GM12878 (cell line): Measurements from ENCODE around the gene HAO1. TPM values are rescaled to one million over a fixed set of nuclear protein-coding genes. Genes with fewer than 3 reads are reported as not detected.

Experiments
- ATAC-seq: fragments of 200-7000 bp; cut with Tn5 transposase; 3 replicates; pipeline ENCODE4 v1.9.1; 2020; ENCODE audit warnings: mild to moderate bottlenecking, moderate library complexity
- BruUV-seq: library from RNA; stranded (reverse); fragments of 400-500 nt; replicated peaks from 2 replicates; lab custom pipeline; 2021; lab: Mats Ljungman, UMichigan
- CTCF ChIA-PET: fragments of 300-600 bp; sonication (Branson Sonifier 250); formaldehyde crosslinking; extraction: SDS; loops from one replicate; lab custom pipeline; 2021; ENCODE audit warnings: inconsistent platforms; lab: Yijun Ruan, JAX
- POLR2A ChIA-PET: fragments of 350-600 bp; formaldehyde crosslinking; extraction: SDS; loops from one replicate; lab custom pipeline; 2021; ENCODE audit warnings: inconsistent platforms; lab: Charles Lee
- RAD21 ChIA-PET: fragments of 300-600 bp; sonication (Branson Sonifier 250); formaldehyde crosslinking; loops from one replicate; lab custom pipeline; 2023; ENCODE audit warnings: antibody characterized with exemption; ENCODE audit not compliant: unreplicated experiment; lab: Charles Lee
- SMC1A ChIA-PET: fragments of 300-600 bp; sonication (Branson Sonifier 250); formaldehyde crosslinking; loops from one replicate; lab custom pipeline; 2023; ENCODE audit not compliant: unreplicated experiment, uncharacterized antibody; lab: Charles Lee
- DNase-seq: peaks from one replicate; pipeline ENCODE4 v3.0.0-alpha.2; 2011; ENCODE audit warnings: low read depth, low spot score
- FAIRE-seq: peaks from 3 replicates; lab custom pipeline; 2011; peaks lifted over from hg19 to GRCh38; lab: Jason Lieb, UNC
- H2AFZ ChIP-seq: 2 replicates; pipeline ENCODE4 v1.6.0; 2011; ENCODE audit warnings: low read depth, low read length, control low read depth; ENCODE audit not compliant: control insufficient read depth
- H3K27ac ChIP-seq: 2 replicates; pipeline ENCODE4 v1.5.1; 2011; ENCODE audit warnings: control low read depth; ENCODE audit not compliant: control insufficient read depth, insufficient read depth
- H3K27me3 ChIP-seq, 2 experiments: replicated peaks in 1 of 2; 2 replicates each; pipeline versions ENCODE4 v1.6.0 to v1.6.1; 2011; ENCODE audit warnings: low read length in 1 of 2; ENCODE audit not compliant: control insufficient read depth in 2 of 2, insufficient read depth in 2 of 2
- H3K36me3 ChIP-seq, 2 experiments: 2 replicates each; pipeline ENCODE4 v1.5.1; 2011; ENCODE audit warnings: low read length in 1 of 2; ENCODE audit not compliant: control insufficient read depth in 2 of 2, insufficient read depth in 2 of 2
- H3K4me1 ChIP-seq: 2 replicates; pipeline ENCODE4 v1.6.1; 2011; ENCODE audit warnings: mild to moderate bottlenecking, low read length, moderate library complexity, mixed read lengths; ENCODE audit not compliant: control insufficient read depth, insufficient read depth
- H3K4me2 ChIP-seq: 2 replicates; pipeline ENCODE4 v1.6.0; 2011; ENCODE audit warnings: control low read depth; ENCODE audit not compliant: control insufficient read depth, insufficient read depth
- H3K4me3 ChIP-seq: fragments of 200-600 bp; sonication (generic); 2 replicates; pipeline ENCODE4 v1.5.1; 2016
- H3K79me2 ChIP-seq: 2 replicates; pipeline ENCODE4 v1.6.0; 2011; ENCODE audit warnings: low read length; ENCODE audit not compliant: control insufficient read depth, insufficient read depth
- H3K9ac ChIP-seq: 2 replicates; pipeline ENCODE4 v1.8.0; 2011; ENCODE audit warnings: low read length, control low read depth, mixed read lengths; ENCODE audit not compliant: control insufficient read depth, insufficient read depth
- H3K9me3 ChIP-seq: replicated peaks from 3 replicates; pipeline ENCODE4 v1.5.1; 2011; ENCODE audit warnings: mild to moderate bottlenecking, low read length; ENCODE audit not compliant: control insufficient read depth, insufficient read depth
- H4K20me1 ChIP-seq: 2 replicates; pipeline ENCODE4 v1.6.0; 2011; ENCODE audit not compliant: control insufficient read depth, insufficient read depth
- ATF2 ChIP-seq: IDR thresholded peaks from 2 replicates; pipeline ENCODE4 v1.6.1; 2012; ENCODE audit warnings: low read length, inconsistent platforms
- ATF3 ChIP-seq: IDR thresholded peaks from 2 replicates; pipeline ENCODE4 v1.6.1; 2011; ENCODE audit warnings: low read depth, mild to moderate bottlenecking, low read length, moderate library complexity, borderline replicate concordance; ENCODE audit errors: extremely low read depth
- BCLAF1 ChIP-seq: fragments of 450-650 bp; IDR thresholded peaks from 2 replicates; pipeline ENCODE4 v1.6.1; 2017; ENCODE audit warnings: antibody characterized with exemption, mild to moderate bottlenecking, moderate library complexity
- HSF1 ChIP-seq: fragments of 150-350 bp; IDR thresholded peaks from 2 replicates; pipeline ENCODE4 v1.6.1; 2014; ENCODE audit warnings: mild to moderate bottlenecking, low read depth, low read length
- JUNB ChIP-seq: IDR thresholded peaks from 2 replicates; pipeline ENCODE4 v1.6.1; 2016; ENCODE audit warnings: antibody characterized with exemption, mild to moderate bottlenecking
- SIN3A ChIP-seq: IDR thresholded peaks from 2 replicates; pipeline ENCODE4 v1.6.1; 2012; ENCODE audit warnings: low read depth, low read length, improper control_type of control experiment
- SMARCA5 ChIP-seq: fragments of 450-650 bp; IDR thresholded peaks from 2 replicates; pipeline ENCODE4 v1.6.1; 2017; ENCODE audit warnings: mild to moderate bottlenecking
- SP1 ChIP-seq: IDR thresholded peaks from one replicate; pipeline ENCODE4 v1.6.1; 2011; ENCODE audit warnings: low read depth, low read length
- TCF3 ChIP-seq: IDR thresholded peaks from 2 replicates; pipeline ENCODE4 v1.6.1; 2012; ENCODE audit warnings: low read depth, mild to moderate bottlenecking, low read length, borderline replicate concordance; ENCODE audit not compliant: insufficient read depth
- USF1 ChIP-seq: IDR thresholded peaks from 2 replicates; pipeline ENCODE4 v1.6.1; 2011; ENCODE audit warnings: borderline replicate concordance, low read depth, mild to moderate bottlenecking, moderate library complexity, mixed read lengths, low read length; ENCODE audit not compliant: insufficient read depth; ENCODE audit errors: extremely low read length
- WRNIP1 ChIP-seq: IDR thresholded peaks from 2 replicates; pipeline ENCODE4 v1.6.1; 2011; ENCODE audit warnings: low read depth, low read length, improper control_type of control experiment, borderline replicate concordance
- ZBTB11 ChIP-seq: fragments of 450-650 bp; formaldehyde crosslinking; IDR thresholded peaks from 2 replicates; pipeline ENCODE4 v1.5.0; 2022; ENCODE audit warnings: mild to moderate bottlenecking, missing genetic modification characterization
- WGBS: methylation state at CpG from one replicate; pipeline ENCODE4 v1.1.6; 2016; ENCODE audit warnings: low lambda C conversion rate; ENCODE audit not compliant: insufficient replicate concordance, insufficient coverage; ENCODE audit errors: missing lambda C conversion rate; 5-methylcytosine and 5-hydroxymethylcytosine counted together
- in situ Hi-C: fragments of 300-500 bp; cut with MboI; formaldehyde crosslinking; loops from 9 replicates; pipeline ENCODE4 v1.14.3; 2018; ENCODE audit warnings: mixed read lengths
- intact Hi-C: fragments of 100-400 bp; cut with micrococcal nuclease; formaldehyde crosslinking; loops from one replicate; pipeline ENCODE4 v1.14.2; 2022; ENCODE audit not compliant: unreplicated experiment
- polyA plus RNA-seq, 11 experiments: library from polyadenylated mRNA; depleted of rRNA in 4 of 11; unstranded in 6 of 11; stranded (reverse) in 5 of 11; fragments of >200 nt; fragmentation: Nextera tagmentation in 4 of 11; fragmentation: Illumina TruSeq in 1 of 11; extraction: Ambion mirVana in 4 of 11; extraction: Trizol in 1 of 11; gene quantifications; 1 replicate in 1 of 11; 2 replicates in 10 of 11; pipeline versions ENCODE4 v1.2.1 to v1.2.3, GENCODE V29; 2011 to 2016; ENCODE audit warnings: inconsistent platforms in 2 of 11, missing spikeins in 2 of 11, low read depth in 1 of 11
- total RNA-seq, 4 experiments: library from RNA; depleted of rRNA in 3 of 4; stranded (reverse); fragments of >200 nt in 3 of 4; fragmentation: Illumina TruSeq in 1 of 4; extraction: Trizol in 1 of 4; gene quantifications; 2 replicates each; pipeline versions ENCODE4 v1.2.1 to v1.2.3, GENCODE V29; 2013 to 2021

Gene HAO1
- total and polyA plus RNA-seq, 10 of the 15 experiments (the other 5 are each of a cell fraction or from before 2014, with no cell fraction given), result 0.03 to 0.29 (median 0.05) TPM; not detected in 7

- Histone ChIP-seq H3K9ac (no peak overlapping the region), H3K9me3 (no peaks in the 10 kb centered on the region), H3K36me3 (no peaks in the 10 kb centered on the region), H3K27ac (no peak overlapping the region), H3K27me3 (no peaks in the 10 kb centered on the region), H3K79me2 (no peaks in the 10 kb centered on the region), H3K4me1 (no peaks in the 10 kb centered on the region), H2AFZ (no peak overlapping the region), H4K20me1 (no peaks in the 10 kb centered on the region), H3K4me3 (no peak overlapping the region), H3K4me2 (no peak overlapping the region)
- DNase-seq (no peak), ATAC-seq (no peak), FAIRE-seq (no peak)
- ChIA-PET CTCF (no interaction called here), POLR2A (no interaction called here), SMC1A (interaction anchor here (0.6 kb wide), 1 partner anchor 156 kb away, joined by 3 read pairs; no protein-coding TSS in a partner anchor), RAD21 (no interaction called here)
- BruUV-seq, result no TSS peak
- intact Hi-C loops, result no loop called here
- in situ Hi-C loops, result no loop called here
- 0% methylated on average over 2 of the region's 2 CpGs for whole genome bisulfite sequencing
- TF ChIP-seq SIN3A, result no peak
- TF ChIP-seq JUNB, result no peak
- TF ChIP-seq HSF1, result no peak
- TF ChIP-seq ATF3, result no peak
- no peak for TF ChIP-seq SMARCA5
- no peak for TF ChIP-seq ZBTB11
- TF ChIP-seq TCF3, result no peak
- no peak for TF ChIP-seq USF1
- no peak for TF ChIP-seq SP1
- TF ChIP-seq BCLAF1, result no peak
- no peak for TF ChIP-seq ATF2
- TF ChIP-seq WRNIP1, result no peak
These were observed 42.4 kb downstream of the HAO1 start for GRCh38 chr20:7897781-7898364.
